Skeletal muscle satellite cell (primary cell): ENCODE measurements around the gene PDGFB.

Experiments
- H3K27me3 ChIP-seq: 2 replicates; pipeline ENCODE4 v1.7.0; 2013; ENCODE audit warnings: low read length; ENCODE audit not compliant: control insufficient read depth, insufficient read depth
- H3K36me3 ChIP-seq: 2 replicates; pipeline ENCODE4 v1.7.0; 2013; ENCODE audit warnings: mild to moderate bottlenecking, control low read depth, low read length; ENCODE audit not compliant: insufficient read depth
- H3K4me1 ChIP-seq: 2 replicates; pipeline ENCODE4 v1.7.0; 2013; ENCODE audit warnings: low read length; ENCODE audit not compliant: control insufficient read depth, insufficient read depth
- H3K4me2 ChIP-seq: 2 replicates; pipeline ENCODE4 v1.7.0; 2013; ENCODE audit warnings: mild to moderate bottlenecking, low read length
- H3K4me3 ChIP-seq: 2 replicates; pipeline ENCODE4 v1.7.0; 2013; ENCODE audit warnings: low read length
- H3K9ac ChIP-seq: 2 replicates; pipeline ENCODE4 v1.7.0; 2013; ENCODE audit warnings: mild to moderate bottlenecking, low read depth, low read length, moderate library complexity
- H3K9me3 ChIP-seq: replicated peaks from 2 replicates; pipeline ENCODE4 v1.7.0; 2013; ENCODE audit warnings: mild to moderate bottlenecking, control low read depth, low read length

PDGFB gene

GRCh38 chr22:39234867-39235687, 9.7 kb downstream of the PDGFB start:
- no peak overlapping the region for H3K9ac ChIP-seq
- no peak overlapping the region for H3K4me2 ChIP-seq
- no peaks in the 10 kb centered on the region for H3K27me3 ChIP-seq
- no peaks in the 10 kb centered on the region for H3K36me3 ChIP-seq
- H3K4me3 ChIP-seq = no peak overlapping the region
- H3K4me1 ChIP-seq = peaks cover 30% of the 10 kb centered on the region
- H3K9me3 ChIP-seq = no peaks in the 10 kb centered on the region

GRCh38 chr22:39234472-39234787, 10.4 kb downstream of the PDGFB start:
- peaks cover 26% of the 10 kb centered on the region for H3K4me1 ChIP-seq
- no peaks in the 10 kb centered on the region for H3K36me3 ChIP-seq
- H3K4me3 ChIP-seq = no peak overlapping the region
- peak overlapping the region; percentile 34 for H3K9ac ChIP-seq
- no peak overlapping the region for H3K4me2 ChIP-seq
- no peaks in the 10 kb centered on the region for H3K9me3 ChIP-seq
- H3K27me3 ChIP-seq = no peaks in the 10 kb centered on the region

GRCh38 chr22:39233710-39234471, 10.9 kb downstream of the PDGFB start:
- Histone ChIP-seq H3K4me2 (no peak overlapping the region), H3K9me3 (no peaks in the 10 kb centered on the region), H3K4me3 (no peak overlapping the region), H3K4me1 (peaks cover 26% of the 10 kb centered on the region), H3K36me3 (no peaks in the 10 kb centered on the region), H3K9ac (peak overlapping the region; percentile 34), H3K27me3 (no peaks in the 10 kb centered on the region)

GRCh38 chr22:39232806-39233709, 11.7 kb downstream of the PDGFB start:
- no peaks in the 10 kb centered on the region for H3K9me3 ChIP-seq
- H3K4me3 ChIP-seq = no peak overlapping the region
- no peak overlapping the region for H3K4me2 ChIP-seq
- H3K27me3 ChIP-seq = no peaks in the 10 kb centered on the region
- H3K36me3 ChIP-seq = no peaks in the 10 kb centered on the region
- peaks cover 26% of the 10 kb centered on the region for H3K4me1 ChIP-seq
- no peak overlapping the region for H3K9ac ChIP-seq

DNA sequence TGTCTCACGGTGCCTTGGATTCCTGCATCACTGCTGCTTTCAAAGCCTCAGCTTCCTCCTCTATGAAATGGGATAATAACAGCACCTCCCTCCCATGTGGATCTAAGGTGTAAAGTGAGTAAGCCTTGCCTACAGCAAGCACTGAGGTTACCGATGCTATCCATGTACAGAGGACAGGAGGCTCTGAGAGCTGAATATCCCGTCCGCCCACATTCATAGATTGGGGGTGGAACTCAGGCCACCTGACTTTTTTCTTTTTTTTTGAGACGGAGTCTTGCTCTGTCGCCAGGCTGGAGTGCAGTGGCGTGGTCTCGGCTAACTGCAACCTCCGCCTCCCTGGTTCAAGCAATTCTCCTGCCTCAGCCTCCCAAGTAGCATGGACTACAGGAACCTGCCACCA, 12.5 kb downstream of the PDGFB start:
- no peaks in the 10 kb centered on the region for H3K36me3 ChIP-seq
- peaks cover 19% of the 10 kb centered on the region for H3K4me1 ChIP-seq
- H3K4me2 ChIP-seq = no peak overlapping the region
- no peaks in the 10 kb centered on the region for H3K9me3 ChIP-seq
- no peak overlapping the region for H3K4me3 ChIP-seq
- no peak overlapping the region for H3K9ac ChIP-seq
- H3K27me3 ChIP-seq = no peaks in the 10 kb centered on the region

DNA sequence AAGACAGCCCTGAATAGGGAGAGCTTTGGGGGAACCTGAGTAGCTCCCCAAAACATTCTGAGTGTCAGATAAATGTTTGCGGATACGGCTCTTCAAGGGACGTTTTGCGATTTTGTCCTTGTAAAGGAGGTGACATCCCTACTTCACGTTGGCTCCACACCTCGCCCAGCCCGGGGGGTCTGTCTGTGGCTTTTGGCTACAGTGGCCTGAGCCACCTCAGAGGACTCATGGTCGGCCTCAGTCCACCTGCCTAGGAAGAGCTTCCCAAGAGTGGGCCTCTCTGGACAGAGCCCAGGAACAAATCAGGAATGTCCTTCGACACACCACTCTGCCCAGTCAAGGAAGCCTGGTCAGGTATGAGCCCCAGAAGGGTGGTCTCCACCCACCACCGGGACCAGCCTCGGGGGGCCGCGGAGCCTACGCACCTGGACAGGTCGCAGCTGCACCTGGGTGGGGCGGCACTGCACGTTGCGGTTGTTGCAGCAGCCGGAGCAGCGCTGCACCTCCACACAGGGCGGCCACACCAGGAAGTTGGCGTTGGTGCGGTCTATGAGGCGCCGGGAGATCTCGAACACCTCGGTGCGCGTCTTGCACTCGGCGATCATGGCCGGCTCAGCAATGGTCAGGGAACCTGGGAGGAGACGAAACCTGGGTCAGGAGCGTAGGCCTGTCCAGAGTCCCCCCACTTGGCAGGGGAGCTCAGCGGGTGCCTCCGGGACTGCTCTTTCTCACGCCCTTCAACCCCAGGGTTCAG, 13.4 kb downstream of the PDGFB start:
- Histone ChIP-seq H3K27me3 (no peaks in the 10 kb centered on the region), H3K4me2 (no peak overlapping the region), H3K9ac (no peak overlapping the region), H3K4me3 (no peak overlapping the region), H3K36me3 (no peaks in the 10 kb centered on the region), H3K9me3 (no peaks in the 10 kb centered on the region), H3K4me1 (peaks cover 14% of the 10 kb centered on the region)

DNA sequence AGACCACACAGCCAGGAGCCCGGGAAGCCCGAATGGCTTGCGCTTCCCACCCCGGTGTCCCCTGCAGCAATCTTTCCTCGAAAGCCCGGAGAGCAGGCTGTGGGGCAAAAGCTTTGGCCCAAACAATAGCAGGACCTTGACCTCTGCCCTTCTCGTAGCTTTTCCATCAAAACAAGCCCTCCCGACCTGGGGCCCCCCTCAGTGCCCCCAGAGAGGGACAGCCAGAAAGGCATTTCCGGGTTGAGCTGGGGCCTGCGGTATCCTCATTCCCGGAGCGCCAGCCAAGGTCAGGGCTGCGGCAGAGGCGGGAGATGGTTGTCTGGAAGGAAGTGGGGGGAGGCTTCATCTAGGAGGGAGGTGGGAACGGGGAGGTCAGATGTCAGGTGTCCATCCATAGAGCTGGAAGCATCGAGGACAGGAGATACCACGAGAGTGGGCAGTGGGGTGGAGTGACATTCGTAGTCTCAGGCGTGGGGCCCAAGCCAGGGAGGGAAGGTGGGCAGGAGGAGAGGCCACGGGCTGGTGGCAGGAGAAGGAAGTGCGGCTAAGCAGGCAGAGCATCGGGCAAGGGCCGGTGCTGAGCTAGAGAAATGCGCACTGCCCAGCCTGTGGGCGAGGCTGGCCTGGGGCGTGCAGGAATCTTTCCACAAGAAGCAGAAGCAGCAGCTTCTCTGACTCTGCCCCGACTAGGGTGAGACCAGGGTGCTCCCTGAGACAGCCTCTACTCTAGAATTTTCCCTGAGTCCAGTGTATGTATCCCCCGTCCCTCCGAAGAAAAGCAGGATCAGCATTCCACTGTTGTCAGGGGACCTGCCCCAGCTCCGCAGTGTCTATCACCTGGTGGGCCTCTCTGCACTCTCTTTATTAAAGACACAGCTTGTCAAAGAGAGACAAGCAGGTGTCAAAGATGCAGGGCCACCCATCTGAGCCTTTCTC, 14.3 kb downstream of the PDGFB start:
- no peaks in the 10 kb centered on the region for H3K9me3 ChIP-seq
- peaks cover 11% of the 10 kb centered on the region for H3K4me1 ChIP-seq
- H3K27me3 ChIP-seq = no peaks in the 10 kb centered on the region
- no peaks in the 10 kb centered on the region for H3K36me3 ChIP-seq
- H3K4me3 ChIP-seq = no peak overlapping the region
- H3K4me2 ChIP-seq = no peak overlapping the region
- H3K9ac ChIP-seq = no peak overlapping the region

DNA sequence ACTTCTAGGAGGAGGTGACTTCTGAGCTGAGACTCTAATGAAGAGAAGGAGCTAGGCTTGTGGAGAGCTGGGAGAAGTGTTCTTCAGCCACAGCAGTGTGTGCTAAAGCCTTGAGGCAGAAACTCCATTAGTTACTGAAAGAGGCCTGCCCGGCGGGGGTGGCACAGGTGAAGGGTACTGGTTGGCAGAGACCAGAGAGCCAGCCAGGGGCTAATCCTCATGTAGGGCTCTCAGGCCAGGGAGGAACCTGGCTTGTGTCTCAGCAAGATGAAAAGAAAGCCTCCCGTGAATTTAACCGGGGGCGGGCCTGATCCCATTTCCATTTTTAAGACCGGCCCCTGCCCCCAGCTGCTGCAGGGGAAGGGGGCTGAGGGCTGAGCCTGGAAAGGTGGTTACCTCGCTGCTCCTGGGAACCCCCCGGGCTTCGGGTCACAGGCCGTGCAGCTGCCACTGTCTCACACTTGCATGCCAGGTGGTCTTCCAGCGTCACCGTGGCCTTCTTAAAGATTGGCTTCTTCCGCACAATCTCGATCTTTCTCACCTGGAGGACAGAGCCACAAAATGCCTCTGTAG, 15.0 kb downstream of the PDGFB start:
- Histone ChIP-seq H3K27me3 (no peaks in the 10 kb centered on the region), H3K9ac (no peak overlapping the region), H3K4me2 (no peak overlapping the region), H3K36me3 (no peaks in the 10 kb centered on the region), H3K4me3 (no peak overlapping the region), H3K9me3 (no peaks in the 10 kb centered on the region), H3K4me1 (peaks cover 8% of the 10 kb centered on the region)

DNA sequence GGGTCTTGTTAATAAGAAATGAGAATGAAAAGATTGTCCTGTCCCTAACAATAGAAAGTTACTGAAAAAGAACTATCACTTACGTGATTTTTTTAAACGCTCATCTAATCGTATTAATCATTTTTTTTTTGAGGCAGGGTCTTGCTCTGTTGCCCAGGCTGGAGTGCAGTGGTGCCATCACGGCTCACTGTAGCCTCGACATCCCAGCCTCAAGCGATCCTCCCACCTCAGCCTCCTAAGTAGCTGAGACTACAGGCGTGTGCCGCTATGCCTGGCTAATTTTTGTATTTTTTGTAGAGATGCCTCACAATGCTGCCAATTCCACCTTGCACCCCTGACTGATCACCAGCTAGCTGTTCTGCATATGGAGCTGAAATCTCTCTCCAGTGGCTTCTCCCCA, 15.7 kb downstream of the PDGFB start:
- H3K4me2 ChIP-seq = no peak overlapping the region
- H3K27me3 ChIP-seq = no peaks in the 10 kb centered on the region
- H3K36me3 ChIP-seq = no peaks in the 10 kb centered on the region

More for the DNA sequence above, 15.7 kb downstream of the PDGFB start:
- Histone ChIP-seq H3K4me1 (peaks cover 1% of the 10 kb centered on the region), H3K9me3 (no peaks in the 10 kb centered on the region), H3K9ac (no peak overlapping the region), H3K4me3 (no peak overlapping the region)
